MCF 10A (cell line): ENCODE measurements around the gene RDH8. TPM values are rescaled to one million over a fixed set of nuclear protein-coding genes. Genes with fewer than 3 reads are reported as not detected.
A peak's percentile ranks its signal among the peaks of the same experiment; 100 is the strongest.

Source experiments
- BruUV-seq: library from RNA; stranded (reverse); fragments of 400-500 nt; replicated peaks from 2 replicates; lab custom pipeline; 2021; lab: Mats Ljungman, UMichigan
- CTCF ChIA-PET: fragments of 300-600 bp; sonication (Branson Sonifier 250); formaldehyde crosslinking; extraction: SDS; loops from one replicate; lab custom pipeline; 2021; ENCODE audit warnings: antibody characterized with exemption, inconsistent platforms; lab: Yijun Ruan, JAX
- POLR2A ChIA-PET: fragments of 300-600, 350-650 bp; sonication (Branson Sonifier 250); formaldehyde crosslinking; extraction: SDS; loops from one replicate; lab custom pipeline; 2020; ENCODE audit warnings: antibody characterized with exemption, inconsistent platforms; lab: Yijun Ruan, JAX
- DNase-seq: peaks from one replicate; pipeline ENCODE4 v3.0.0-alpha.2; 2018; ENCODE audit not compliant: unreplicated experiment
- H3K27ac Mint-ChIP-seq: one replicate; pipeline ENCODE4 v1.8.0; 2022; ENCODE audit warnings: mild to moderate bottlenecking, low read depth, mixed read lengths; ENCODE audit not compliant: unreplicated experiment
- H3K27me3 Mint-ChIP-seq: one replicate; pipeline ENCODE4 v1.8.0; 2022; ENCODE audit warnings: mixed read lengths; ENCODE audit not compliant: insufficient read depth, unreplicated experiment
- H3K36me3 Mint-ChIP-seq: one replicate; pipeline ENCODE4 v1.8.0; 2022; ENCODE audit warnings: mild to moderate bottlenecking, moderate library complexity, mixed read lengths; ENCODE audit not compliant: insufficient read depth, unreplicated experiment
- H3K4me1 Mint-ChIP-seq: one replicate; pipeline ENCODE4 v1.8.0; 2022; ENCODE audit warnings: mixed read lengths; ENCODE audit not compliant: insufficient read depth, unreplicated experiment
- H3K4me3 Mint-ChIP-seq: one replicate; pipeline ENCODE4 v1.8.0; 2022; ENCODE audit warnings: mild to moderate bottlenecking, moderate library complexity, mixed read lengths; ENCODE audit not compliant: unreplicated experiment
- H3K9me3 Mint-ChIP-seq: one replicate; pipeline ENCODE4 v1.8.0; 2022; ENCODE audit warnings: mixed read lengths; ENCODE audit not compliant: unreplicated experiment
- intact Hi-C: fragments of 100-400 bp; cut with micrococcal nuclease; formaldehyde crosslinking; loops from 2 replicates; pipeline ENCODE4 v1.14.1; 2022
- total RNA-seq: library from RNA; stranded (reverse); gene quantifications from 2 replicates; pipeline ENCODE4 v1.2.3, GENCODE V29; 2022
- TF ChIP-seq, protein P1 (sequence below): fragments of 200-600 bp; IDR thresholded peaks from one replicate; pipeline ENCODE4 v1.8.0; 2022; ENCODE audit warnings: antibody characterized with exemption, mild to moderate bottlenecking; ENCODE audit not compliant: unreplicated experiment

Gene RDH8
- total RNA-seq, 1 experiment from 2014 or later, result not detected

DNA sequence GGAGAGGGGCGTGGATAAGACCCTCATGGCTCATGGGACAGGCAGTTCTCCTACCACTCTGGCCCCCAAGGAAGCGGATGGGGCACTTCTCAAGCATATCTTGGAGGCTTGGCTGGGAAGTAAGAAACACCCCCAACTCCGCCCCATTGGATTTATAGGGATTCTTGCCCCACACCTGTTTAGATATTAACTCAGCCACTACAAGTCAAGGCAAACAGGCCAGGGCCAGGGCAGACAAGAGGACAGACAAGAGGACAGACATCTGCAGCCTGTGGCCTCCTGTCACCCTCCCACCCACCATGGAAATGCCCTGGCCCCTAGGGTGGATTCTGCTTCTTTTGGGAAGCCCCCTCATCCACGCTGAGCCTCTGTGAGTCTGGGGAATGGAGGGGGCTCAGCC is 24.1 kb downstream of the RDH8 start:
- CTCF ChIA-PET, result interaction anchor here (1.5 kb wide), 1 partner anchor 10 kb away, joined by 8 read pairs; no protein-coding TSS in a partner anchor

DNA sequence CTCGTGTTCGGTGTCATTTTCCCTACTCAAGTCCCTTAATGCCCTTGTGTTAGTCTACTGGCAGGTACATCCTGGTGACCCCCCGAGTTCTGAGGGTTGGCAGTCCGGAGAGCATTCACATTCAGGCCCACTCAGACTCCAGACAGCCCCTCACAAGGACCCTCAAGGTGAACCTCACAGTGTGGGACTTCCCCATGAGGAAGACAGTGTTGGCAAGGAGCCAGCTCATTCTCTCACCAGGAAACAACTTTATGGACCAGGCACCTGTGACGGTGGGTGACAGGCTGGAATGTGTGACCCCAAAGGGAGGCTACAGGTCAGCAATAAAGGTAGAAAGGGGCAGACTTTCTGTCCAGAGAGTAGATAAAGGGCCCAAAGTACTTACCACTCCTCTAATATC is 24.5 kb downstream of the RDH8 start:
- no TSS peak for BruUV-seq
- Mint-ChIP-seq H3K36me3 (no peaks in the 10 kb centered on the region), H3K27ac (no peak overlapping the region), H3K4me1 (no peaks in the 10 kb centered on the region), H3K27me3 (peaks cover 59% of the 10 kb centered on the region), H3K9me3 (no peaks in the 10 kb centered on the region), H3K4me3 (no peak overlapping the region)
- DNase-seq, result no peak
- CTCF ChIA-PET, result interaction anchor here (1.5 kb wide), 1 partner anchor 10 kb away, joined by 8 read pairs; no protein-coding TSS in a partner anchor
- intact Hi-C loops, result no loop called here
- POLR2A ChIA-PET, result no interaction called here
- TF ChIP-seq, protein P1, sequence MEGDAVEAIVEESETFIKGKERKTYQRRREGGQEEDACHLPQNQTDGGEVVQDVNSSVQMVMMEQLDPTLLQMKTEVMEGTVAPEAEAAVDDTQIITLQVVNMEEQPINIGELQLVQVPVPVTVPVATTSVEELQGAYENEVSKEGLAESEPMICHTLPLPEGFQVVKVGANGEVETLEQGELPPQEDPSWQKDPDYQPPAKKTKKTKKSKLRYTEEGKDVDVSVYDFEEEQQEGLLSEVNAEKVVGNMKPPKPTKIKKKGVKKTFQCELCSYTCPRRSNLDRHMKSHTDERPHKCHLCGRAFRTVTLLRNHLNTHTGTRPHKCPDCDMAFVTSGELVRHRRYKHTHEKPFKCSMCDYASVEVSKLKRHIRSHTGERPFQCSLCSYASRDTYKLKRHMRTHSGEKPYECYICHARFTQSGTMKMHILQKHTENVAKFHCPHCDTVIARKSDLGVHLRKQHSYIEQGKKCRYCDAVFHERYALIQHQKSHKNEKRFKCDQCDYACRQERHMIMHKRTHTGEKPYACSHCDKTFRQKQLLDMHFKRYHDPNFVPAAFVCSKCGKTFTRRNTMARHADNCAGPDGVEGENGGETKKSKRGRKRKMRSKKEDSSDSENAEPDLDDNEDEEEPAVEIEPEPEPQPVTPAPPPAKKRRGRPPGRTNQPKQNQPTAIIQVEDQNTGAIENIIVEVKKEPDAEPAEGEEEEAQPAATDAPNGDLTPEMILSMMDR, result no peak

More for the DNA sequence above, 24.1 kb downstream of the RDH8 start:
- Mint-ChIP-seq H3K9me3 (no peaks in the 10 kb centered on the region), H3K4me1 (no peaks in the 10 kb centered on the region), H3K27me3 (peaks cover 59% of the 10 kb centered on the region), H3K4me3 (no peak overlapping the region), H3K36me3 (no peaks in the 10 kb centered on the region), H3K27ac (no peak overlapping the region)
- BruUV-seq, result no TSS peak
- POLR2A ChIA-PET, result no interaction called here
- TF ChIP-seq, protein P1, result no peak
- DNase-seq, result no peak
- intact Hi-C loops, result no loop called here

DNA sequence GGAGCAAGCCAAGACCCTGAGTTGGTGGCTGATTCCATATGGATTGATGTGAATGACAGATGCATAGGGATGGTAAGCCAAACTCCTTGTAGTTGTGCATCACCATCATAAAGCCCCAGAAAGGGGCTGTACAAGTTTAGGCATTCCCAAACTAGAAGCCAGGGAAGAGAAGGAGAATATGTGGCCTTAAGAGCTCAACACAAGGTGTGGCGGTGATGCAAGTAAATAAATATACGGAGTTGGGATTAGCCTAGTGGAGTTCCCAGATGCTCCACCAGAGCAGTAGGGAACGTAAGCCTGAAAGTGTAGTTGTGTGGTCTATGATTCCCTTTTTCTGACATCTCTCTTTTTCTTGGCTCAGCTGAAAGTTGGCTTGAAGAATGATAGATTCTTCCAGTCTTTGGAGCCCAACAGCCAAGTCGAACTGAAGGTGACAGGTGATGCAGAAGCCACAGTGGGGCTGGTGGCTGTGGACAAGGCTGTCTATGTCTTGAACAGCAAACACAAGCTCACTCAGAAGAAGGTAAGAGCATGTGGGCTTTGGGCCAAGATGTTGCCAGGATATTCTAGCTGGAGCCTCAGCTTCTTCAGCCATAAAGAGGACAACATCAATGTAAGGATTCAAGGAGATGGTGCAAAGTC is 30.1 kb downstream of the RDH8 start:
- Mint-ChIP-seq H3K36me3 (no peaks in the 10 kb centered on the region), H3K4me3 (no peak overlapping the region), H3K27me3 (peaks cover 85% of the 10 kb centered on the region), H3K4me1 (no peaks in the 10 kb centered on the region), H3K27ac (no peak overlapping the region), H3K9me3 (no peaks in the 10 kb centered on the region)
- BruUV-seq, result no TSS peak
- ChIA-PET CTCF (interaction anchor here (0.6 kb wide), 1 partner anchor 536 kb away, joined by 3 read pairs; no protein-coding TSS in a partner anchor), POLR2A (no interaction called here)
- intact Hi-C loops, result no loop called here
- DNase-seq, result no peak
- TF ChIP-seq, protein P1, result no peak

DNA sequence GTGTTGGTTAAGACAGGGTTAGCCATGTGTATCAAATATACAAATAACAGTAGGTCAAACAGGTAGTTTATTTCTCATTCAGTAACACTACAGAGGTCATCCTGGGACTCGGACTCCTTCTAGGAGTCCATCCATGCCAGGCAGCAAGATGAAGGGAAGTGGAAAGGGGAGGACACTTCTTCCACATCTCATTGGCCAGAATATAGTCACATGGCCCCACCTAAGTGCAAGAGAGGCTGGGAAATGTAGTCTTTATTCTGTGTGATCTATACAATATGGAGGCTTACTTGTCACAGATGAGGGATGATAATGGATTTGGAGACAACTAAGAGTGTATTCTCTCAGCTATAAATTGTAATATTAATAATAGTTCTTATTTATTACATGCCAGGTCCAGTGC is 31.1 kb downstream of the RDH8 start:
- TF ChIP-seq, protein P1, result no peak
- Mint-ChIP-seq H3K27ac (no peak overlapping the region), H3K9me3 (no peaks in the 10 kb centered on the region), H3K4me1 (no peaks in the 10 kb centered on the region), H3K4me3 (no peak overlapping the region), H3K27me3 (peaks cover 85% of the 10 kb centered on the region), H3K36me3 (no peaks in the 10 kb centered on the region)
- CTCF ChIA-PET, result no interaction called here
- intact Hi-C loops, result no loop called here
- BruUV-seq, result no TSS peak
- POLR2A ChIA-PET, result no interaction called here
- DNase-seq, result peak; percentile 34
